K562 (cell line): Measurements from ENCODE around the gene TCIRG1. TPM values are rescaled to one million over a fixed set of nuclear protein-coding genes. Genes with fewer than 3 reads are reported as not detected.

ENCODE experiments used
- ARID1B ChIP-seq: fragments of 450-650 bp; IDR thresholded peaks from 2 replicates; pipeline ENCODE4 v1.6.1; 2016; ENCODE audit warnings: antibody characterized with exemption, mild to moderate bottlenecking, inconsistent platforms
- BCL6 ChIP-seq: fragments of 250-450 bp; sonication (Bioruptor Pico); IDR thresholded peaks from 2 replicates; pipeline ENCODE4 v1.4.0; 2020
- CBFA2T3 ChIP-seq: fragments of 450-650 bp; IDR thresholded peaks from 2 replicates; pipeline ENCODE4 v1.6.1; 2017
- HMG20A ChIP-seq: fragments of 450-650 bp; formaldehyde crosslinking; conservative IDR thresholded peaks from 2 replicates; pipeline ENCODE4 v1.4.0; 2020; ENCODE audit warnings: mild to moderate bottlenecking, mixed read lengths
- KDM4B ChIP-seq, 2 experiments: fragments of 450-650 bp in 1 of 2; sonication (generic) in 1 of 2; IDR thresholded peaks; 2 replicates each; pipeline ENCODE4 v1.6.1; 2016 to 2017; ENCODE audit warnings: borderline replicate concordance in 2 of 2, antibody characterized with exemption in 1 of 2, low read depth in 1 of 2, mild to moderate bottlenecking in 1 of 2
- LCOR ChIP-seq: sonication (generic); formaldehyde crosslinking; IDR thresholded peaks from 2 replicates; pipeline ENCODE4 v1.8.0; 2022; ENCODE audit warnings: mild to moderate bottlenecking, missing genetic modification reagents
- MAFG ChIP-seq: fragments of 450-650 bp; conservative IDR thresholded peaks from 2 replicates; pipeline ENCODE4 v1.6.1; 2016; ENCODE audit warnings: missing genetic modification characterization, missing compliant biosample characterization
- MTA1 ChIP-seq: fragments of 450-650 bp; IDR thresholded peaks from 2 replicates; pipeline ENCODE4 v1.6.1; 2017; ENCODE audit warnings: borderline replicate concordance
- MXI1 ChIP-seq: IDR thresholded peaks from 2 replicates; pipeline ENCODE4 v1.6.1; 2011; ENCODE audit warnings: low read depth, mild to moderate bottlenecking, improper control_type of control experiment, low read length
- PML ChIP-seq: IDR thresholded peaks from 2 replicates; pipeline ENCODE4 v1.6.1; 2012; ENCODE audit warnings: low read length, inconsistent platforms
- POU5F1 ChIP-seq: fragments of 150-350 bp; IDR thresholded peaks from 2 replicates; pipeline ENCODE4 v1.6.1; 2014; ENCODE audit warnings: borderline replicate concordance, low read length, low read depth, mild to moderate bottlenecking; ENCODE audit not compliant: partially characterized antibody
- PTRF ChIP-seq: fragments of 450-650 bp; IDR thresholded peaks from 2 replicates; pipeline ENCODE4 v1.6.1; 2016; ENCODE audit warnings: mild to moderate bottlenecking, missing genetic modification characterization, missing compliant biosample characterization
- RFX5 ChIP-seq: IDR thresholded peaks from 2 replicates; pipeline ENCODE4 v1.6.1; 2011; ENCODE audit warnings: low read depth, mild to moderate bottlenecking, improper control_type of control experiment, low read length
- ZBTB7A ChIP-seq: IDR thresholded peaks from 2 replicates; pipeline ENCODE4 v1.6.1; 2011; ENCODE audit warnings: low read depth, mild to moderate bottlenecking, low read length, moderate library complexity, borderline replicate concordance; ENCODE audit not compliant: control insufficient read depth
- ZFP30 ChIP-seq: fragments of 250-450 bp; sonication (Bioruptor Pico); IDR thresholded peaks from 2 replicates; pipeline ENCODE4 v1.8.0; 2022; ENCODE audit warnings: moderate library complexity, mild to moderate bottlenecking, inconsistent platforms, borderline replicate concordance
- ZFX ChIP-seq: sonication (generic); formaldehyde crosslinking; IDR thresholded peaks from 2 replicates; pipeline ENCODE4 v1.8.0; 2022; ENCODE audit warnings: mild to moderate bottlenecking, missing genetic modification reagents, moderate library complexity
- ZNF354B ChIP-seq: fragments of 250-450 bp; sonication (Bioruptor Pico); IDR thresholded peaks from 2 replicates; pipeline ENCODE4 v1.4.0; 2020
- polyA plus RNA-seq, 8 experiments: library from polyadenylated mRNA; depleted of rRNA in 4 of 8; stranded (reverse) in 5 of 8; unstranded in 3 of 8; fragments of >200 nt; fragmentation: Nextera tagmentation in 2 of 8; fragmentation: Illumina TruSeq in 1 of 8; extraction: Ambion mirVana in 2 of 8; extraction: Trizol in 1 of 8; gene quantifications; 2 replicates each; pipeline versions ENCODE4 v1.2.1 to v1.2.3, GENCODE V29; 2011 to 2014; ENCODE audit warnings: inconsistent platforms in 1 of 8, missing spikeins in 1 of 8
- total RNA-seq, 7 experiments: library from RNA; depleted of rRNA in 6 of 7; stranded (reverse); fragments of >200 nt in 6 of 7; fragmentation: Illumina TruSeq in 2 of 7; extraction: Trizol in 2 of 7; gene quantifications; 2 replicates each; pipeline versions ENCODE4 v1.2.1 to v1.2.3, GENCODE V29; 2011 to 2021; ENCODE audit warnings: low replicate concordance in 1 of 7
- TF ChIP-seq, protein P1 (sequence below), 3 experiments: IDR thresholded peaks in 2 of 3; conservative IDR thresholded peaks in 1 of 3; 2 replicates each; pipeline ENCODE4 v1.5.1; 2011 to 2012; ENCODE audit warnings: low read length in 3 of 3, mild to moderate bottlenecking in 3 of 3, control low read depth in 2 of 3, improper control_type of control experiment in 1 of 3, inconsistent platforms in 1 of 3, low read depth in 1 of 3, mixed read lengths in 1 of 3, moderate library complexity in 1 of 3; ENCODE audit not compliant: insufficient read depth in 2 of 3
- TF ChIP-seq, protein P2 (sequence below): fragments of 250-450 bp; sonication (Bioruptor Pico); IDR thresholded peaks from 2 replicates; pipeline ENCODE4 v1.6.1; 2021; ENCODE audit warnings: mild to moderate bottlenecking
- TF ChIP-seq, protein P3 (sequence below): fragments of 250-450 bp; sonication (Bioruptor Pico); IDR thresholded peaks from 2 replicates; pipeline ENCODE4 v1.5.0; 2020; ENCODE audit warnings: mild to moderate bottlenecking, borderline replicate concordance
- TF ChIP-seq, protein P4 (sequence below): fragments of 250-450 bp; sonication (Bioruptor Pico); IDR thresholded peaks from 2 replicates; pipeline ENCODE4 v1.4.0; 2020

TCIRG1 gene
- total and polyA plus RNA-seq, 9 of the 15 experiments (the other 6 are each of a cell fraction or from before 2014, with no cell fraction given) = 0.49 to 143 (median 24.4) TPM

DNA sequence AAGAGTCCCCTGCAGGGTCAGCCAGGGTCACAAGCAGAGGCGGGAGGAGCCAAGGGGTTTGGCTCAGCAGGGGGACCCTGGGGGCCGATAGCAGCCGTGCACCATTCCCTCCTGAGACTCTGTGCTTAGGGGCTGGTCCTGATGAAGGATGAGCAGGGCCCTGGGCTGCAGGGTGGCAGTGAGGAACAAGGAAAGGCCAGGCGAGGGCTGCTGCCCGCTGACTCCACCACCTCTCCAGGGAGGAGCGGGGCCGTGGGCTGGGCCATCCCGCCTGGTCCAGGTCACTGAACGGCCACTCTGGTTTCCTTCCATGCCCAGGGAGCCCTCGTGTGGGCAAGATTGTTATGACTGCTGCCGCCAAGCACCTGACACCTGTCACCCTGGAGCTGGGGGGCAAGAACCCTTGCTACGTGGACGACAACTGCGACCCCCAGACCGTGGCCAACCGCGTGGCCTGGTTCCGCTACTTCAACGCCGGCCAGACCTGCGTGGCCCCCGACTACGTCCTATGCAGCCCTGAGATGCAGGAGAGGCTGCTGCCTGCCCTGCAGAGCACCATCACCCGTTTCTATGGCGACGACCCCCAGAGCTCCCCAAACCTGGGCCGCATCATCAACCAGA, 17.5 kb upstream of the TCIRG1 start (continued):
- TF ChIP-seq, protein P1, sequence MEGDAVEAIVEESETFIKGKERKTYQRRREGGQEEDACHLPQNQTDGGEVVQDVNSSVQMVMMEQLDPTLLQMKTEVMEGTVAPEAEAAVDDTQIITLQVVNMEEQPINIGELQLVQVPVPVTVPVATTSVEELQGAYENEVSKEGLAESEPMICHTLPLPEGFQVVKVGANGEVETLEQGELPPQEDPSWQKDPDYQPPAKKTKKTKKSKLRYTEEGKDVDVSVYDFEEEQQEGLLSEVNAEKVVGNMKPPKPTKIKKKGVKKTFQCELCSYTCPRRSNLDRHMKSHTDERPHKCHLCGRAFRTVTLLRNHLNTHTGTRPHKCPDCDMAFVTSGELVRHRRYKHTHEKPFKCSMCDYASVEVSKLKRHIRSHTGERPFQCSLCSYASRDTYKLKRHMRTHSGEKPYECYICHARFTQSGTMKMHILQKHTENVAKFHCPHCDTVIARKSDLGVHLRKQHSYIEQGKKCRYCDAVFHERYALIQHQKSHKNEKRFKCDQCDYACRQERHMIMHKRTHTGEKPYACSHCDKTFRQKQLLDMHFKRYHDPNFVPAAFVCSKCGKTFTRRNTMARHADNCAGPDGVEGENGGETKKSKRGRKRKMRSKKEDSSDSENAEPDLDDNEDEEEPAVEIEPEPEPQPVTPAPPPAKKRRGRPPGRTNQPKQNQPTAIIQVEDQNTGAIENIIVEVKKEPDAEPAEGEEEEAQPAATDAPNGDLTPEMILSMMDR (IDR thresholded peaks at IDR 0.05 in 2 of 3, conservative IDR thresholded peaks at IDR 0.05 in 1 of 3; ENCODE audit: insufficient read depth in 2 of 3, low read depth in 1 of 3, low read length in 3 of 3) = peak; percentile 13 to 31 (median 17); a peak in 3 of 6 replicates
- TF ChIP-seq ARID1B = no peak
- TF ChIP-seq MAFG (tag) = no peak
- TF ChIP-seq HMG20A (CRISPR knock-in tag) = no peak
- no peak for TF ChIP-seq PTRF
- TF ChIP-seq, protein P2, sequence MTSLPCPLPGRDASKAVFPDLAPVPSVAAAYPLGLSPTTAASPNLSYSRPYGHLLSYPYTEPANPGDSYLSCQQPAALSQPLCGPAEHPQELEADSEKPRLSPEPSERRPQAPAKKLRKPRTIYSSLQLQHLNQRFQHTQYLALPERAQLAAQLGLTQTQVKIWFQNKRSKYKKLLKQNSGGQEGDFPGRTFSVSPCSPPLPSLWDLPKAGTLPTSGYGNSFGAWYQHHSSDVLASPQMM (CRISPR knock-in tag) = no peak
- no peak for TF ChIP-seq ZNF354B (CRISPR knock-in tag)
- no peak for TF ChIP-seq POU5F1
- TF ChIP-seq, protein P3, sequence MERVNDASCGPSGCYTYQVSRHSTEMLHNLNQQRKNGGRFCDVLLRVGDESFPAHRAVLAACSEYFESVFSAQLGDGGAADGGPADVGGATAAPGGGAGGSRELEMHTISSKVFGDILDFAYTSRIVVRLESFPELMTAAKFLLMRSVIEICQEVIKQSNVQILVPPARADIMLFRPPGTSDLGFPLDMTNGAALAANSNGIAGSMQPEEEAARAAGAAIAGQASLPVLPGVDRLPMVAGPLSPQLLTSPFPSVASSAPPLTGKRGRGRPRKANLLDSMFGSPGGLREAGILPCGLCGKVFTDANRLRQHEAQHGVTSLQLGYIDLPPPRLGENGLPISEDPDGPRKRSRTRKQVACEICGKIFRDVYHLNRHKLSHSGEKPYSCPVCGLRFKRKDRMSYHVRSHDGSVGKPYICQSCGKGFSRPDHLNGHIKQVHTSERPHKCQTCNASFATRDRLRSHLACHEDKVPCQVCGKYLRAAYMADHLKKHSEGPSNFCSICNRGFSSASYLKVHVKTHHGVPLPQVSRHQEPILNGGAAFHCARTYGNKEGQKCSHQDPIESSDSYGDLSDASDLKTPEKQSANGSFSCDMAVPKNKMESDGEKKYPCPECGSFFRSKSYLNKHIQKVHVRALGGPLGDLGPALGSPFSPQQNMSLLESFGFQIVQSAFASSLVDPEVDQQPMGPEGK (CRISPR knock-in tag) = no peak
- no peak for TF ChIP-seq LCOR (CRISPR knock-in tag)
- no peak for TF ChIP-seq CBFA2T3
- TF ChIP-seq, protein P4, sequence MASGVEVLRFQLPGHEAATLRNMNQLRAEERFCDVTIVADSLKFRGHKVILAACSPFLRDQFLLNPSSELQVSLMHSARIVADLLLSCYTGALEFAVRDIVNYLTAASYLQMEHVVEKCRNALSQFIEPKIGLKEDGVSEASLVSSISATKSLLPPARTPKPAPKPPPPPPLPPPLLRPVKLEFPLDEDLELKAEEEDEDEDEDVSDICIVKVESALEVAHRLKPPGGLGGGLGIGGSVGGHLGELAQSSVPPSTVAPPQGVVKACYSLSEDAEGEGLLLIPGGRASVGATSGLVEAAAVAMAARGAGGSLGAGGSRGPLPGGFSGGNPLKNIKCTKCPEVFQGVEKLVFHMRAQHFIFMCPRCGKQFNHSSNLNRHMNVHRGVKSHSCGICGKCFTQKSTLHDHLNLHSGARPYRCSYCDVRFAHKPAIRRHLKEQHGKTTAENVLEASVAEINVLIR (CRISPR knock-in tag) = no peak
- no peak for TF ChIP-seq KDM4B (IDR thresholded peaks at IDR 0.05; ENCODE audit: borderline replicate concordance in 2 of 2, low read depth in 1 of 2)
- no peak for TF ChIP-seq ZFP30 (CRISPR knock-in tag)
- TF ChIP-seq MTA1 = no peak
- TF ChIP-seq PML = no peak
- no peak for TF ChIP-seq RFX5
- no peak for TF ChIP-seq MXI1
- TF ChIP-seq BCL6 (CRISPR knock-in tag) = no peak
- no peak for TF ChIP-seq ZBTB7A
- TF ChIP-seq ZFX (CRISPR knock-in tag) = 0 out of 2 replicates have a peak, but pooled peaks have one; percentile 20
